Smooth muscle cell (in vitro differentiated cells): ENCODE measurements around the gene UBE2Z. TPM values are rescaled to one million over a fixed set of nuclear protein-coding genes. Genes with fewer than 3 reads are reported as not detected.
A peak's percentile ranks its signal among the peaks of the same experiment; 100 is the strongest.

Source experiments
- DNase-seq: peaks from one replicate; lab custom pipeline; 2025; ENCODE audit not compliant: unreplicated experiment; lab: John Stamatoyannopoulos, UW
- H2AFZ ChIP-seq: fragments of 200-600 bp; sonication (generic); 2 replicates; pipeline ENCODE4 v1.6.0; 2016; ENCODE audit warnings: antibody characterized with exemption, low read depth, mild to moderate bottlenecking
- H3F3A ChIP-seq: fragments of 200-600 bp; sonication (generic); 2 replicates; pipeline ENCODE4 v1.6.0; 2017; ENCODE audit warnings: antibody characterized with exemption, low read depth
- H3K27ac ChIP-seq: fragments of 200-600 bp; sonication (generic); 2 replicates; pipeline ENCODE4 v1.5.1; 2016; ENCODE audit warnings: low read depth, mild to moderate bottlenecking
- H3K27me3 ChIP-seq: fragments of 200-600 bp; sonication (generic); 2 replicates; pipeline ENCODE4 v1.6.1; 2016; ENCODE audit warnings: low read depth, mild to moderate bottlenecking
- H3K36me3 ChIP-seq: fragments of 200-600 bp; sonication (generic); 2 replicates; pipeline ENCODE4 v1.5.1; 2016; ENCODE audit warnings: low read depth
- H3K4me1 ChIP-seq: fragments of 200-600 bp; sonication (generic); 2 replicates; pipeline ENCODE4 v1.5.1; 2016; ENCODE audit warnings: low read depth
- H3K4me2 ChIP-seq: fragments of 200-600 bp; sonication (generic); 2 replicates; pipeline ENCODE4 v1.6.0; 2016; ENCODE audit warnings: mild to moderate bottlenecking
- H3K4me3 ChIP-seq: fragments of 200-600 bp; sonication (generic); 2 replicates; pipeline ENCODE4 v1.5.1; 2016; ENCODE audit warnings: mild to moderate bottlenecking
- H3K79me2 ChIP-seq: fragments of 200-600 bp; sonication (generic); 2 replicates; pipeline ENCODE4 v1.6.0; 2016; ENCODE audit warnings: low read depth, mild to moderate bottlenecking
- H3K9ac ChIP-seq: fragments of 200-600 bp; sonication (generic); 2 replicates; pipeline ENCODE4 v1.6.0; 2016; ENCODE audit warnings: low read depth
- H3K9me3 ChIP-seq: fragments of 200-600 bp; sonication (generic); replicated peaks from 2 replicates; pipeline ENCODE4 v1.5.1; 2016; ENCODE audit warnings: low read depth
- H4K20me1 ChIP-seq: fragments of 200-600 bp; sonication (generic); 2 replicates; pipeline ENCODE4 v1.6.0; 2016; ENCODE audit warnings: low read depth
- CTCF ChIP-seq: fragments of 200-600 bp; sonication (generic); IDR thresholded peaks from 2 replicates; pipeline ENCODE4 v1.5.1; 2017; ENCODE audit warnings: borderline replicate concordance, mild to moderate bottlenecking, antibody characterized with exemption; ENCODE audit not compliant: insufficient read depth, poor library complexity, severe bottlenecking
- WGBS: methylation state at CpG from one replicate; pipeline ENCODE4 v1.1.7; 2016; ENCODE audit warnings: low lambda C conversion rate; 5-methylcytosine and 5-hydroxymethylcytosine counted together
- polyA plus RNA-seq: library from polyadenylated mRNA; unstranded; fragments of >200 nt; fragmentation: Nextera tagmentation; extraction: Ambion mirVana; gene quantifications from 2 replicates; pipeline ENCODE4 v1.2.1, GENCODE V29; 2016
- small RNA-seq: library from RNA; depleted of rRNA; stranded (forward); fragments of <200 nt; gene quantifications from one replicate; pipeline ENCODE3, GENCODE V24; 2014
- total RNA-seq: library from RNA; depleted of rRNA; stranded (reverse); fragments of >200 nt; gene quantifications from 2 replicates; pipeline ENCODE4 v1.2.3, GENCODE V29; 2014

The UBE2Z gene
- total and polyA plus RNA-seq, 2 experiments from 2014 or later, result 67.5 to 73.2 TPM

GRCh38 chr17:48972749-48973097 is 64.5 kb downstream of the UBE2Z start:
- Histone ChIP-seq H3K27me3 (no peaks in the 10 kb centered on the region), H3K4me2 (peak overlapping the region; percentile 81), H4K20me1 (no peaks in the 10 kb centered on the region), H3K27ac (peak overlapping the region; percentile 96), H3K9me3 (no peaks in the 10 kb centered on the region), H3K36me3 (no peaks in the 10 kb centered on the region), H3K4me3 (peak overlapping the region; percentile 15), H3K4me1 (peaks cover 17% of the 10 kb centered on the region), H3F3A (peaks cover 21% of the 10 kb centered on the region), H3K79me2 (no peaks in the 10 kb centered on the region), H2AFZ (no peak overlapping the region), H3K9ac (peak overlapping the region; percentile 84)
- no peak for DNase-seq
- no peak for TF ChIP-seq CTCF
- WGBS, result 15% methylated on average over 7 of the region's 7 CpGs

GRCh38 chr17:48973806-48974205 is 65.6 kb downstream of the UBE2Z start:
- no peaks in the 10 kb centered on the region for H4K20me1 ChIP-seq
- no peaks in the 10 kb centered on the region for H3K9me3 ChIP-seq
- no peak for TF ChIP-seq CTCF
- no peak for DNase-seq
- peak overlapping the region; percentile 96 for H3K27ac ChIP-seq
- no peak overlapping the region for H2AFZ ChIP-seq
- WGBS, result 50% methylated on average over 3 of the region's 3 CpGs
- no peak overlapping the region for H3K4me3 ChIP-seq
- H3K4me2 ChIP-seq, result no peak overlapping the region
- peaks cover 21% of the 10 kb centered on the region for H3F3A ChIP-seq
- H3K36me3 ChIP-seq, result no peaks in the 10 kb centered on the region
- H3K4me1 ChIP-seq, result peaks cover 17% of the 10 kb centered on the region
- no peaks in the 10 kb centered on the region for H3K79me2 ChIP-seq
- no peak overlapping the region for H3K9ac ChIP-seq
- no peaks in the 10 kb centered on the region for H3K27me3 ChIP-seq

Small RNA genes lying within 50 kb of the gene (small RNA-seq; reads per million reads assigned to genes)
- not detected for gene AC068531.1
- gene RF00263, result not detected
- gene RF01210, result not detected
- not detected for gene RNU1-42P

Other genes with a start within 250 kb of the UBE2Z start
- gene PRAC1, start 185.9 kb upstream of the UBE2Z start, total RNA-seq, result not detected in 2 replicates
- 2.4 and 6.5 TPM in 2 replicates for gene PRAC1, start 185.9 kb upstream of the UBE2Z start, polyA plus RNA-seq
- gene PRAC2, start 185.2 kb upstream of the UBE2Z start, total RNA-seq, result 3.5 and 8.4 TPM in 2 replicates
- 6.8 and 7.8 TPM in 2 replicates for gene PRAC2, start 185.2 kb upstream of the UBE2Z start, polyA plus RNA-seq
- 3.3 and 4.8 TPM in 2 replicates for gene HOXB13, start 179.7 kb upstream of the UBE2Z start, total RNA-seq
- gene HOXB13, start 179.7 kb upstream of the UBE2Z start, polyA plus RNA-seq, result 4.4 and 5.4 TPM in 2 replicates
- 0.27 TPM in 1 of 2 replicates, not detected in the other for gene TTLL6, start 91.2 kb upstream of the UBE2Z start, total RNA-seq
- gene TTLL6, start 91.2 kb upstream of the UBE2Z start, polyA plus RNA-seq, result 0.41 TPM in 1 of 2 replicates, not detected in the other
- gene CALCOCO2, start 77.4 kb upstream of the UBE2Z start, total RNA-seq, result 37.8 and 52.5 TPM in 2 replicates
- 50.6 and 55.7 TPM in 2 replicates for gene CALCOCO2, start 77.4 kb upstream of the UBE2Z start, polyA plus RNA-seq
- gene ATP5MC1, start 15.6 kb upstream of the UBE2Z start, total RNA-seq, result 119 and 131 TPM in 2 replicates
- 229 and 232 TPM in 2 replicates for gene ATP5MC1, start 15.6 kb upstream of the UBE2Z start, polyA plus RNA-seq
- 69.0 and 69.6 TPM in 2 replicates for gene SNF8, start 36.4 kb downstream of the UBE2Z start, total RNA-seq
- gene SNF8, start 36.4 kb downstream of the UBE2Z start, polyA plus RNA-seq, result 260 and 263 TPM in 2 replicates
- gene GIP, start 60.2 kb downstream of the UBE2Z start, total RNA-seq, result not detected in 2 replicates
- 1.6 and 1.9 TPM in 2 replicates for gene GIP, start 60.2 kb downstream of the UBE2Z start, polyA plus RNA-seq
- gene IGF2BP1, start 89.0 kb downstream of the UBE2Z start, total RNA-seq, result 51.0 and 54.6 TPM in 2 replicates
- gene IGF2BP1, start 89.0 kb downstream of the UBE2Z start, polyA plus RNA-seq, result 49.7 and 51.4 TPM in 2 replicates
- gene B4GALNT2, start 224.4 kb downstream of the UBE2Z start, total RNA-seq, result 0.13 and 0.49 TPM in 2 replicates
- gene B4GALNT2, start 224.4 kb downstream of the UBE2Z start, polyA plus RNA-seq, result 0.11 and 0.31 TPM in 2 replicates